SK-N-SH (cell line): ENCODE data around the gene RPP30. TPM values are rescaled to one million over a fixed set of nuclear protein-coding genes. Genes with fewer than 3 reads are reported as not detected.

Source experiments
- CTCF ChIA-PET: fragments of 300-600, 350-600 bp; formaldehyde crosslinking; extraction: SDS; loops from one replicate; lab custom pipeline; 2021; lab: Yijun Ruan, JAX
- POLR2A ChIA-PET: fragments of 350-600 bp; sonication (Branson Sonifier 250); formaldehyde crosslinking; extraction: SDS; loops from one replicate; lab custom pipeline; 2020; ENCODE audit warnings: antibody characterized with exemption, inconsistent platforms; lab: Yijun Ruan, JAX
- DNase-seq: peaks from one replicate; pipeline ENCODE4 v3.0.0; 2012
- H2AFZ ChIP-seq: fragments of 200-600 bp; sonication (generic); 2 replicates; pipeline ENCODE4 v1.8.1; 2016; ENCODE audit warnings: antibody characterized with exemption, mild to moderate bottlenecking, low read depth
- H3F3A ChIP-seq: fragments of 200-600 bp; sonication (generic); replicated peaks from 2 replicates; pipeline ENCODE3; 2016; ENCODE audit warnings: antibody characterized with exemption, mild to moderate bottlenecking; ENCODE audit not compliant: insufficient read depth
- H3K27ac ChIP-seq, 2 experiments: fragments of 200-500 bp in 1 of 2; fragments of 200-600 bp in 1 of 2; sonication (Bioruptor generic) in 1 of 2; sonication (generic), shearing (Covaris generic) in 1 of 2; 2 replicates each; pipeline versions ENCODE4 v1.5.1 to v1.6.1; 2014 to 2016; ENCODE audit warnings: low read depth in 2 of 2, inconsistent platforms in 1 of 2, low read length in 1 of 2, mild to moderate bottlenecking in 1 of 2, mixed read lengths in 1 of 2
- H3K27me3 ChIP-seq: fragments of 200-600 bp; sonication (generic), shearing (Covaris generic); 2 replicates; pipeline ENCODE4 v1.6.1; 2016; ENCODE audit warnings: mixed run types; ENCODE audit not compliant: insufficient read depth
- H3K36me3 ChIP-seq, 2 experiments: fragments of 200-500 bp in 1 of 2; fragments of 200-600 bp in 1 of 2; sonication (Bioruptor generic) in 1 of 2; sonication (generic) in 1 of 2; replicated peaks in 1 of 2; 2 replicates each; pipeline versions ENCODE3 to v1.5.1; 2014 to 2016; ENCODE audit warnings: low read length in 1 of 2, mild to moderate bottlenecking in 1 of 2; ENCODE audit not compliant: insufficient read depth in 2 of 2, control insufficient read depth in 1 of 2
- H3K4me1 ChIP-seq, 2 experiments: fragments of 200-500 bp in 1 of 2; fragments of 200-600 bp in 1 of 2; sonication (Bioruptor generic) in 1 of 2; sonication (generic), shearing (Covaris generic) in 1 of 2; 2 replicates each; pipeline versions ENCODE4 v1.5.1 to v1.6.1; 2014 to 2016; ENCODE audit warnings: low read depth in 1 of 2, low read length in 1 of 2, mixed run types in 1 of 2; ENCODE audit not compliant: insufficient read depth in 2 of 2, control insufficient read depth in 1 of 2
- H3K4me2 ChIP-seq: fragments of 200-600 bp; sonication (generic), shearing (Covaris generic); 2 replicates; pipeline ENCODE4 v1.6.1; 2017; ENCODE audit warnings: mixed run types
- H3K4me3 ChIP-seq, 2 experiments: fragments of 200-500 bp in 1 of 2; fragments of 200-600 bp in 1 of 2; sonication (Bioruptor generic) in 1 of 2; sonication (generic), shearing (Covaris generic) in 1 of 2; 2 replicates each; pipeline versions ENCODE4 v1.5.1 to v1.8.1; 2014 to 2016; ENCODE audit warnings: low read depth in 2 of 2, inconsistent platforms in 1 of 2, low read length in 1 of 2, mild to moderate bottlenecking in 1 of 2, mixed read lengths in 1 of 2, moderate library complexity in 1 of 2
- H3K79me2 ChIP-seq: fragments of 200-600 bp; sonication (generic); 2 replicates; pipeline ENCODE4 v1.8.1; 2017; ENCODE audit warnings: mild to moderate bottlenecking; ENCODE audit not compliant: insufficient read depth
- H3K9ac ChIP-seq: fragments of 200-600 bp; sonication (generic); 2 replicates; pipeline ENCODE4 v1.6.1; 2017; ENCODE audit warnings: mixed run types
- H3K9me2 ChIP-seq: fragments of 200-600 bp; sonication (generic); 2 replicates; pipeline ENCODE4 v1.6.1; 2017; ENCODE audit warnings: mixed run types
- H3K9me3 ChIP-seq: fragments of 200-600 bp; sonication (generic); 2 replicates; pipeline ENCODE4 v1.6.1; 2017; ENCODE audit warnings: mixed run types, mild to moderate bottlenecking, moderate library complexity
- H4K20me1 ChIP-seq: fragments of 200-600 bp; sonication (generic); 2 replicates; pipeline ENCODE4 v1.6.1; 2017; ENCODE audit warnings: mild to moderate bottlenecking, mixed run types; ENCODE audit not compliant: insufficient read depth
- CHD2 ChIP-seq: fragments of 150-350 bp; IDR thresholded peaks from 2 replicates; pipeline ENCODE4 v1.6.1; 2018; ENCODE audit warnings: low read length; ENCODE audit not compliant: partially characterized antibody
- ELF1 ChIP-seq: IDR thresholded peaks from 2 replicates; pipeline ENCODE4 v1.4.0; 2012
- EP300 ChIP-seq, 2 experiments: IDR thresholded peaks; 2 replicates each; pipeline versions ENCODE4 v1.4.0 to v1.6.1; 2012; ENCODE audit warnings: borderline replicate concordance in 1 of 2, low read depth in 1 of 2, low read length in 1 of 2
- FOSL2 ChIP-seq: IDR thresholded peaks from 2 replicates; pipeline ENCODE4 v1.4.0; 2012; ENCODE audit warnings: low read depth, mild to moderate bottlenecking, moderate library complexity, borderline replicate concordance
- FOXM1 ChIP-seq: IDR thresholded peaks from 2 replicates; pipeline ENCODE4 v1.4.0; 2012; ENCODE audit warnings: low read depth, mild to moderate bottlenecking
- GATA2 ChIP-seq: sonication (generic); formaldehyde crosslinking; IDR thresholded peaks from 2 replicates; pipeline ENCODE4 v1.5.0; 2020; ENCODE audit warnings: mild to moderate bottlenecking, missing genetic modification reagents
- JUND ChIP-seq: IDR thresholded peaks from 2 replicates; pipeline ENCODE4 v1.4.0; 2012
- MXI1 ChIP-seq: IDR thresholded peaks from 2 replicates; pipeline ENCODE4 v1.6.1; 2012; ENCODE audit warnings: mild to moderate bottlenecking, low read depth, low read length, improper control_type of control experiment
- NFIC ChIP-seq: IDR thresholded peaks from 2 replicates; pipeline ENCODE4 v1.4.0; 2012; ENCODE audit warnings: borderline replicate concordance
- POLR2AphosphoS5 ChIP-seq: IDR thresholded peaks from 2 replicates; pipeline ENCODE4 v1.6.1; 2012; ENCODE audit warnings: low read depth, low read length
- RXRA ChIP-seq: IDR thresholded peaks from 2 replicates; pipeline ENCODE4 v1.4.0; 2012; ENCODE audit warnings: low read depth, mild to moderate bottlenecking, borderline replicate concordance
- SIN3A ChIP-seq: IDR thresholded peaks from 2 replicates; pipeline ENCODE4 v1.6.1; 2012; ENCODE audit warnings: low read depth, mild to moderate bottlenecking, low read length, moderate library complexity, borderline replicate concordance
- SMC3 ChIP-seq: IDR thresholded peaks from 2 replicates; pipeline ENCODE4 v1.6.1; 2012; ENCODE audit warnings: low read depth, low read length, improper control_type of control experiment
- TAF1 ChIP-seq: IDR thresholded peaks from 2 replicates; pipeline ENCODE4 v1.6.1; 2012; ENCODE audit warnings: low read depth, mild to moderate bottlenecking, low read length, moderate library complexity, borderline replicate concordance
- TCF12 ChIP-seq: IDR thresholded peaks from 2 replicates; pipeline ENCODE4 v1.4.0; 2012
- TEAD4 ChIP-seq: IDR thresholded peaks from 2 replicates; pipeline ENCODE4 v1.4.0; 2012; ENCODE audit warnings: mild to moderate bottlenecking, borderline replicate concordance; ENCODE audit not compliant: insufficient read depth
- WGBS: methylation state at CpG from one replicate; pipeline ENCODE4 v1.1.6; 2017; ENCODE audit warnings: low lambda C conversion rate; 5-methylcytosine and 5-hydroxymethylcytosine counted together
- polyA plus RNA-seq, 3 experiments: library from polyadenylated mRNA; depleted of rRNA; stranded (reverse); fragments of >200 nt; gene quantifications; 2 replicates each; pipeline ENCODE4 v1.2.3, GENCODE V29; 2012
- TF ChIP-seq, protein P1 (sequence below): IDR thresholded peaks from 2 replicates; pipeline ENCODE4 v1.6.1; 2012; ENCODE audit warnings: mild to moderate bottlenecking, low read depth, low read length, moderate library complexity
- TF ChIP-seq, protein P2 (sequence below): IDR thresholded peaks from 2 replicates; pipeline ENCODE4; 2012
- TF ChIP-seq, protein P3 (sequence below): fragments of 150-350 bp; IDR thresholded peaks from 2 replicates; pipeline ENCODE4 v1.6.1; 2017; ENCODE audit warnings: antibody characterized with exemption, low read length, low read depth, borderline replicate concordance
- TF ChIP-seq, protein P4 (sequence below): IDR thresholded peaks from 2 replicates; pipeline ENCODE4 v1.4.0; 2012; ENCODE audit warnings: low read depth, borderline replicate concordance
- TF ChIP-seq, protein P5 (sequence below): IDR thresholded peaks from 2 replicates; pipeline ENCODE4 v1.4.0; 2012; ENCODE audit warnings: low read depth

Gene RPP30
- polyA plus RNA-seq, 1 of the 3 experiments (the other 2 are of a cell fraction): 16.7 TPM

DNA sequence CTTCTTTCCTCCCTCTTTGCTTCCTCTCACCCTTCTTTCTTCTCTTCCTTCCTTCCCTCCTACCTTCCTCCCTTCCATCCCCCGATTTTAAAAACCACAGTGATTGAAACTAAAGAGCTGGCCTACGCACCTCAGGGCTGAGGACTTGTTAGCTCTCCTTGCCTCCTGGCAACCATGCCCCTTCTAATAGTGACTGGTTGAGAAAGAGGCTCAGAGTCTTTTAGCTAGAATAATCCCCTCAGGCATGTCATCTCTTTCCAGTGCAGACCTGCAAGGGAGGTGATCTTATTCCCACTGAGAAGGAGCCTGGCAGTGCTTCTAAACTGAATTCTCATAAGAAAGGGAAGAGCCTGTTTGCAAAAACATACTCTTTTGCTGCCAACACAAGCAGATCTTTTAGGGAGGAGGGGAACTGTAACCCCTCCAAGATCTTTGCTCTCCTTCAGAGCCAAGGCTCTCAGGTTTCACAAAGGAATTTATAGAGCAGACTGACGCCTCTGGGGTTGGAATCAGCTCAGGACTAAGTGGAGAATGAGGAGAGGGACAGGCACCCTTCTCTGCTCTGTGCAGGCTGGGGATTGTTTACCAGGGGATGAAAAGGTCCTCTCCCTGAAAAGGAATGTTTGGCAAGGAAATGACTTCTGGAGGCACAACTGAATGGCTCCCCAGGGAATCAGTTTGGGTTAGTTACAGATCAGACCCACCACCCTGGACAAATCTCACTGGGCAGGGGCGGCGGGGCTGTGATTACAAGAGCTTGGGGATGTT is 58.5 kb downstream of the RPP30 start:
- POLR2A ChIA-PET: interaction anchor here (0.6 kb wide), 1 partner anchor 13 kb away, joined by 3 read pairs; no protein-coding TSS in a partner anchor
- no peak for DNase-seq
- WGBS: 49% methylated on average over 5 of the region's 5 CpGs
- Histone ChIP-seq H2AFZ (peak overlapping the region; percentile 52; the same call in 1 of the 2 replicates), H3K27ac (peak overlapping the region; percentile 91 to 95), H3K9me3 (no peaks in the 10 kb centered on the region), H3K4me2 (peak overlapping the region; percentile 66), H4K20me1 (no peaks in the 10 kb centered on the region), H3K9me2 (no peaks in the 10 kb centered on the region), H3K9ac (peak overlapping the region; percentile 58), H3K36me3 (no peaks in the 10 kb centered on the region), H3K27me3 (no peaks in the 10 kb centered on the region)
- TF ChIP-seq TCF12: peak; percentile 78
- TF ChIP-seq, protein P1, sequence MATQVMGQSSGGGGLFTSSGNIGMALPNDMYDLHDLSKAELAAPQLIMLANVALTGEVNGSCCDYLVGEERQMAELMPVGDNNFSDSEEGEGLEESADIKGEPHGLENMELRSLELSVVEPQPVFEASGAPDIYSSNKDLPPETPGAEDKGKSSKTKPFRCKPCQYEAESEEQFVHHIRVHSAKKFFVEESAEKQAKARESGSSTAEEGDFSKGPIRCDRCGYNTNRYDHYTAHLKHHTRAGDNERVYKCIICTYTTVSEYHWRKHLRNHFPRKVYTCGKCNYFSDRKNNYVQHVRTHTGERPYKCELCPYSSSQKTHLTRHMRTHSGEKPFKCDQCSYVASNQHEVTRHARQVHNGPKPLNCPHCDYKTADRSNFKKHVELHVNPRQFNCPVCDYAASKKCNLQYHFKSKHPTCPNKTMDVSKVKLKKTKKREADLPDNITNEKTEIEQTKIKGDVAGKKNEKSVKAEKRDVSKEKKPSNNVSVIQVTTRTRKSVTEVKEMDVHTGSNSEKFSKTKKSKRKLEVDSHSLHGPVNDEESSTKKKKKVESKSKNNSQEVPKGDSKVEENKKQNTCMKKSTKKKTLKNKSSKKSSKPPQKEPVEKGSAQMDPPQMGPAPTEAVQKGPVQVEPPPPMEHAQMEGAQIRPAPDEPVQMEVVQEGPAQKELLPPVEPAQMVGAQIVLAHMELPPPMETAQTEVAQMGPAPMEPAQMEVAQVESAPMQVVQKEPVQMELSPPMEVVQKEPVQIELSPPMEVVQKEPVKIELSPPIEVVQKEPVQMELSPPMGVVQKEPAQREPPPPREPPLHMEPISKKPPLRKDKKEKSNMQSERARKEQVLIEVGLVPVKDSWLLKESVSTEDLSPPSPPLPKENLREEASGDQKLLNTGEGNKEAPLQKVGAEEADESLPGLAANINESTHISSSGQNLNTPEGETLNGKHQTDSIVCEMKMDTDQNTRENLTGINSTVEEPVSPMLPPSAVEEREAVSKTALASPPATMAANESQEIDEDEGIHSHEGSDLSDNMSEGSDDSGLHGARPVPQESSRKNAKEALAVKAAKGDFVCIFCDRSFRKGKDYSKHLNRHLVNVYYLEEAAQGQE: peak; percentile 9; the same call in 1 of the 2 replicates
- TF ChIP-seq, protein P2, sequence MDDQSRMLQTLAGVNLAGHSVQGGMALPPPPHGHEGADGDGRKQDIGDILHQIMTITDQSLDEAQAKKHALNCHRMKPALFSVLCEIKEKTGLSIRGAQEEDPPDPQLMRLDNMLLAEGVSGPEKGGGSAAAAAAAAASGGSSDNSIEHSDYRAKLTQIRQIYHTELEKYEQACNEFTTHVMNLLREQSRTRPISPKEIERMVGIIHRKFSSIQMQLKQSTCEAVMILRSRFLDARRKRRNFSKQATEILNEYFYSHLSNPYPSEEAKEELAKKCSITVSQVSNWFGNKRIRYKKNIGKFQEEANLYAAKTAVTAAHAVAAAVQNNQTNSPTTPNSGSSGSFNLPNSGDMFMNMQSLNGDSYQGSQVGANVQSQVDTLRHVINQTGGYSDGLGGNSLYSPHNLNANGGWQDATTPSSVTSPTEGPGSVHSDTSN: peak; percentile 72
- TF ChIP-seq GATA2 (CRISPR knock-in tag): no peak
- peak; percentile 80 for TF ChIP-seq RXRA
- TF ChIP-seq JUND: peak; percentile 41
- TF ChIP-seq, protein P3, sequence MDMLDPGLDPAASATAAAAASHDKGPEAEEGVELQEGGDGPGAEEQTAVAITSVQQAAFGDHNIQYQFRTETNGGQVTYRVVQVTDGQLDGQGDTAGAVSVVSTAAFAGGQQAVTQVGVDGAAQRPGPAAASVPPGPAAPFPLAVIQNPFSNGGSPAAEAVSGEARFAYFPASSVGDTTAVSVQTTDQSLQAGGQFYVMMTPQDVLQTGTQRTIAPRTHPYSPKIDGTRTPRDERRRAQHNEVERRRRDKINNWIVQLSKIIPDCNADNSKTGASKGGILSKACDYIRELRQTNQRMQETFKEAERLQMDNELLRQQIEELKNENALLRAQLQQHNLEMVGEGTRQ: no peak
- TF ChIP-seq TEAD4: peak; percentile 83
- TF ChIP-seq TAF1: peak; percentile 54
- TF ChIP-seq MXI1: no peak
- TF ChIP-seq, protein P4, sequence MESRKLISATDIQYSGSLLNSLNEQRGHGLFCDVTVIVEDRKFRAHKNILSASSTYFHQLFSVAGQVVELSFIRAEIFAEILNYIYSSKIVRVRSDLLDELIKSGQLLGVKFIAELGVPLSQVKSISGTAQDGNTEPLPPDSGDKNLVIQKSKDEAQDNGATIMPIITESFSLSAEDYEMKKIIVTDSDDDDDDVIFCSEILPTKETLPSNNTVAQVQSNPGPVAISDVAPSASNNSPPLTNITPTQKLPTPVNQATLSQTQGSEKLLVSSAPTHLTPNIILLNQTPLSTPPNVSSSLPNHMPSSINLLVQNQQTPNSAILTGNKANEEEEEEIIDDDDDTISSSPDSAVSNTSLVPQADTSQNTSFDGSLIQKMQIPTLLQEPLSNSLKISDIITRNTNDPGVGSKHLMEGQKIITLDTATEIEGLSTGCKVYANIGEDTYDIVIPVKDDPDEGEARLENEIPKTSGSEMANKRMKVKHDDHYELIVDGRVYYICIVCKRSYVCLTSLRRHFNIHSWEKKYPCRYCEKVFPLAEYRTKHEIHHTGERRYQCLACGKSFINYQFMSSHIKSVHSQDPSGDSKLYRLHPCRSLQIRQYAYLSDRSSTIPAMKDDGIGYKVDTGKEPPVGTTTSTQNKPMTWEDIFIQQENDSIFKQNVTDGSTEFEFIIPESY: peak; percentile 20; the same call in 1 of the 2 replicates
- TF ChIP-seq SMC3: no peak
- peak; percentile 90 for TF ChIP-seq NFIC
- TF ChIP-seq, protein P5, sequence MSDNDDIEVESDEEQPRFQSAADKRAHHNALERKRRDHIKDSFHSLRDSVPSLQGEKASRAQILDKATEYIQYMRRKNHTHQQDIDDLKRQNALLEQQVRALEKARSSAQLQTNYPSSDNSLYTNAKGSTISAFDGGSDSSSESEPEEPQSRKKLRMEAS: peak; percentile 10; the same call in 1 of the 2 replicates
- TF ChIP-seq CHD2: no peak
- TF ChIP-seq FOSL2: peak; percentile 36; the same call in 1 of the 2 replicates
- no peak for TF ChIP-seq SIN3A
- TF ChIP-seq POLR2AphosphoS5: peak; percentile 81; the same call in 1 of the 2 replicates
- TF ChIP-seq ELF1: 0 out of 2 replicates have a peak, but pooled peaks have one; percentile 27
- TF ChIP-seq EP300 (IDR thresholded peaks at IDR 0.05; ENCODE audit: borderline replicate concordance in 1 of 2, low read depth in 1 of 2, low read length in 1 of 2): peak in 1 of 2 experiments; percentile 90; a peak in 2 of 4 replicates
- peak; percentile 59; the same call in 1 of the 2 replicates for TF ChIP-seq FOXM1
- TF ChIP-seq, all 33 proteins: peak for 15
- no peaks in the 10 kb centered on the region for H3K79me2 ChIP-seq
- H3F3A ChIP-seq: peaks cover 47% of the 10 kb centered on the region
- H3K4me1 ChIP-seq: peaks cover 0 to 32% of the 10 kb centered on the region in 2 experiments; a peak in 2 of 4 replicates
- CTCF ChIA-PET: interaction anchor here (0.8 to 1.4 kb wide), 3 partner anchors 19 to 320 kb away, joined by 3 to 4 read pairs (median 4); no protein-coding TSS in a partner anchor
- peak overlapping the region in 1 of 2 experiments; percentile 22; a peak in 1 of 4 replicates for H3K4me3 ChIP-seq
